Panc1 (cell line): ENCODE measurements around the gene MTF1. TPM values are rescaled to one million over a fixed set of nuclear protein-coding genes. Genes with fewer than 3 reads are reported as not detected.

ENCODE experiments used
- ATAC-seq: fragments of 200-7000 bp; cut with Tn5 transposase; 2 replicates; pipeline ENCODE4 v1.9.1; 2020; ENCODE audit warnings: mild to moderate bottlenecking, moderate library complexity
- BruUV-seq: library from RNA; stranded (reverse); fragments of 400-500 nt; replicated peaks from 2 replicates; lab custom pipeline; 2021; lab: Mats Ljungman, UMichigan
- CTCF ChIA-PET: fragments of 300-600 bp; sonication (Branson Sonifier 250); formaldehyde crosslinking; loops from one replicate; lab custom pipeline; 2022; ENCODE audit warnings: antibody characterized with exemption; lab: Charles Lee
- POLR2A ChIA-PET: fragments of 300-600 bp; sonication (Branson Sonifier 250); formaldehyde crosslinking; loops from one replicate; lab custom pipeline; 2022; ENCODE audit warnings: antibody characterized with exemption; lab: Charles Lee
- DNase-seq: peaks from one replicate; pipeline ENCODE4 v3.0.0-alpha.2; 2010; ENCODE audit warnings: low read depth, low spot score
- H3K27ac ChIP-seq: 2 replicates; pipeline ENCODE4 v1.5.1; 2011; ENCODE audit warnings: mild to moderate bottlenecking, low read length, inconsistent platforms
- H3K27me3 ChIP-seq: fragments of 200-500 bp; sonication (Bioruptor generic); 2 replicates; pipeline ENCODE4 v1.6.0; 2014; ENCODE audit warnings: low read length, inconsistent platforms; ENCODE audit not compliant: control insufficient read depth, insufficient read depth
- H3K36me3 ChIP-seq: fragments of 200-500 bp; sonication (Bioruptor generic); 2 replicates; pipeline ENCODE4 v1.5.1; 2014; ENCODE audit warnings: inconsistent platforms, mild to moderate bottlenecking, low read length, moderate library complexity; ENCODE audit not compliant: control insufficient read depth, insufficient read depth
- H3K4me1 ChIP-seq: 2 replicates; pipeline ENCODE4 v1.5.1; 2011; ENCODE audit warnings: inconsistent platforms, mild to moderate bottlenecking, low read length, moderate library complexity; ENCODE audit not compliant: control insufficient read depth, insufficient read depth
- H3K4me3 ChIP-seq, 2 experiments: 2 replicates each; pipeline ENCODE4 v1.5.1; 2011 to 2012; ENCODE audit warnings: low read depth in 2 of 2, low read length in 2 of 2, mild to moderate bottlenecking in 2 of 2, inconsistent platforms in 1 of 2, moderate library complexity in 1 of 2
- H3K9me3 ChIP-seq: fragments of 200-500 bp; sonication (Bioruptor generic); 2 replicates; pipeline ENCODE4 v1.5.1; 2014; ENCODE audit warnings: low read depth, mild to moderate bottlenecking, inconsistent platforms, low read length, moderate library complexity; ENCODE audit not compliant: control insufficient read depth, insufficient read depth
- CTCF ChIP-seq: fragments of 450-650 bp; IDR thresholded peaks from 2 replicates; pipeline ENCODE4 v1.5.1; 2017; ENCODE audit warnings: mild to moderate bottlenecking
- POLR2AphosphoS5 ChIP-seq: IDR thresholded peaks from 2 replicates; pipeline ENCODE4 v1.6.1; 2012; ENCODE audit warnings: mild to moderate bottlenecking, low read depth, low read length, moderate library complexity
- SIN3A ChIP-seq: IDR thresholded peaks from 2 replicates; pipeline ENCODE4 v1.6.1; 2012; ENCODE audit warnings: low read depth, mild to moderate bottlenecking, low read length, moderate library complexity, borderline replicate concordance; ENCODE audit not compliant: insufficient read depth
- TCF7L2 ChIP-seq: IDR thresholded peaks from 2 replicates; pipeline ENCODE4 v1.6.1; 2011; ENCODE audit warnings: mild to moderate bottlenecking, low read depth, low read length, inconsistent platforms
- in situ Hi-C: cut with HindIII; loops from 2 replicates; pipeline ENCODE4 v1.10.0; 2016; ENCODE audit warnings: low sequenced_read_pairs, low pct_unique_long_range_greater_than_20kb
- intact Hi-C: fragments of 100-400 bp; cut with micrococcal nuclease; formaldehyde crosslinking; loops from one replicate; pipeline ENCODE4 v1.10.0; 2022; ENCODE audit not compliant: unreplicated experiment
- total RNA-seq: library from RNA; stranded (reverse); gene quantifications from one replicate; pipeline ENCODE4 v1.2.1, GENCODE V29; 2021; ENCODE audit not compliant: unreplicated experiment
- TF ChIP-seq, protein P1 (sequence below), 2 experiments: IDR thresholded peaks; 2 replicates each; pipeline ENCODE4 v1.6.1; 2011 to 2012; ENCODE audit warnings: low read depth in 2 of 2, control low read depth in 1 of 2, low read length in 1 of 2, mild to moderate bottlenecking in 1 of 2, moderate library complexity in 1 of 2; ENCODE audit not compliant: insufficient read depth in 1 of 2

MTF1 gene
- total RNA-seq, 1 experiment from 2014 or later = 26.2 TPM

GRCh38 chr1:37831809-37832208 is 27.6 kb downstream of the MTF1 start:
- BruUV-seq = no TSS peak

GRCh38 chr1:37831109-37831508 is 28.3 kb downstream of the MTF1 start:
- Histone ChIP-seq H3K27ac (no peak overlapping the region), H3K27me3 (no peaks in the 10 kb centered on the region), H3K36me3 (peaks cover 27% of the 10 kb centered on the region), H3K4me3 (no peak overlapping the region), H3K9me3 (no peaks in the 10 kb centered on the region), H3K4me1 (no peaks in the 10 kb centered on the region)
- intact Hi-C loops (no loop called here), in situ Hi-C loops (no loop called here)
- DNase-seq (no peak), ATAC-seq (no peak)
- CTCF ChIA-PET = no interaction called here
- TF ChIP-seq, protein P1, sequence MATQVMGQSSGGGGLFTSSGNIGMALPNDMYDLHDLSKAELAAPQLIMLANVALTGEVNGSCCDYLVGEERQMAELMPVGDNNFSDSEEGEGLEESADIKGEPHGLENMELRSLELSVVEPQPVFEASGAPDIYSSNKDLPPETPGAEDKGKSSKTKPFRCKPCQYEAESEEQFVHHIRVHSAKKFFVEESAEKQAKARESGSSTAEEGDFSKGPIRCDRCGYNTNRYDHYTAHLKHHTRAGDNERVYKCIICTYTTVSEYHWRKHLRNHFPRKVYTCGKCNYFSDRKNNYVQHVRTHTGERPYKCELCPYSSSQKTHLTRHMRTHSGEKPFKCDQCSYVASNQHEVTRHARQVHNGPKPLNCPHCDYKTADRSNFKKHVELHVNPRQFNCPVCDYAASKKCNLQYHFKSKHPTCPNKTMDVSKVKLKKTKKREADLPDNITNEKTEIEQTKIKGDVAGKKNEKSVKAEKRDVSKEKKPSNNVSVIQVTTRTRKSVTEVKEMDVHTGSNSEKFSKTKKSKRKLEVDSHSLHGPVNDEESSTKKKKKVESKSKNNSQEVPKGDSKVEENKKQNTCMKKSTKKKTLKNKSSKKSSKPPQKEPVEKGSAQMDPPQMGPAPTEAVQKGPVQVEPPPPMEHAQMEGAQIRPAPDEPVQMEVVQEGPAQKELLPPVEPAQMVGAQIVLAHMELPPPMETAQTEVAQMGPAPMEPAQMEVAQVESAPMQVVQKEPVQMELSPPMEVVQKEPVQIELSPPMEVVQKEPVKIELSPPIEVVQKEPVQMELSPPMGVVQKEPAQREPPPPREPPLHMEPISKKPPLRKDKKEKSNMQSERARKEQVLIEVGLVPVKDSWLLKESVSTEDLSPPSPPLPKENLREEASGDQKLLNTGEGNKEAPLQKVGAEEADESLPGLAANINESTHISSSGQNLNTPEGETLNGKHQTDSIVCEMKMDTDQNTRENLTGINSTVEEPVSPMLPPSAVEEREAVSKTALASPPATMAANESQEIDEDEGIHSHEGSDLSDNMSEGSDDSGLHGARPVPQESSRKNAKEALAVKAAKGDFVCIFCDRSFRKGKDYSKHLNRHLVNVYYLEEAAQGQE (IDR thresholded peaks at IDR 0.05; ENCODE audit: insufficient read depth in 1 of 2, low read depth in 2 of 2, low read length in 1 of 2) = no peak
- no peak for TF ChIP-seq CTCF
- TF ChIP-seq SIN3A = no peak
- no peak for TF ChIP-seq POLR2AphosphoS5
- TF ChIP-seq TCF7L2 = no peak
- BruUV-seq = no TSS peak
- POLR2A ChIA-PET = interaction anchor here (0.5 kb wide), 1 partner anchor 25 kb away, joined by 13 read pairs; no protein-coding TSS in a partner anchor

More at GRCh38 chr1:37831809-37832208, 27.6 kb downstream of the MTF1 start:
- no peak for ATAC-seq
- Histone ChIP-seq H3K36me3 (peaks cover 33% of the 10 kb centered on the region), H3K9me3 (no peaks in the 10 kb centered on the region), H3K27me3 (no peaks in the 10 kb centered on the region), H3K27ac (no peak overlapping the region), H3K4me3 (no peak overlapping the region), H3K4me1 (no peaks in the 10 kb centered on the region)
- in situ Hi-C loops (no loop called here), intact Hi-C loops (no loop called here)
- TF ChIP-seq SIN3A (no peak), TCF7L2 (no peak), POLR2AphosphoS5 (no peak), CTCF (no peak)
- TF ChIP-seq, protein P1 (IDR thresholded peaks at IDR 0.05; ENCODE audit: insufficient read depth in 1 of 2, low read depth in 2 of 2, low read length in 1 of 2) = no peak
- ChIA-PET POLR2A (no interaction called here), CTCF (no interaction called here)
- DNase-seq = no peak
